Umbilical cord (tissue), 2 donors: ENCODE data around the gene CYBA. TPM values are rescaled to one million over a fixed set of nuclear protein-coding genes. Genes with fewer than 3 reads are reported as not detected.
"Not testable (repeated sequence)": the region's sequence is repeated elsewhere in the genome, so short reads cannot be mapped to it uniquely, and the experiment has no call there.

ENCODE experiments used
- DNase-seq: peaks from one replicate; pipeline ENCODE4 v3.0.0-alpha.2; 2015; ENCODE audit warnings: low spot score
- total RNA-seq: library from RNA; depleted of rRNA; stranded (reverse); fragments of >200 nt; gene quantifications from one replicate; pipeline ENCODE4 v1.2.3, GENCODE V29; 2014; ENCODE audit warnings: low replicate concordance; ENCODE audit not compliant: insufficient read depth

CYBA gene
- total RNA-seq, 1 donor from 2014 or later, result 70.3 TPM

DNA sequence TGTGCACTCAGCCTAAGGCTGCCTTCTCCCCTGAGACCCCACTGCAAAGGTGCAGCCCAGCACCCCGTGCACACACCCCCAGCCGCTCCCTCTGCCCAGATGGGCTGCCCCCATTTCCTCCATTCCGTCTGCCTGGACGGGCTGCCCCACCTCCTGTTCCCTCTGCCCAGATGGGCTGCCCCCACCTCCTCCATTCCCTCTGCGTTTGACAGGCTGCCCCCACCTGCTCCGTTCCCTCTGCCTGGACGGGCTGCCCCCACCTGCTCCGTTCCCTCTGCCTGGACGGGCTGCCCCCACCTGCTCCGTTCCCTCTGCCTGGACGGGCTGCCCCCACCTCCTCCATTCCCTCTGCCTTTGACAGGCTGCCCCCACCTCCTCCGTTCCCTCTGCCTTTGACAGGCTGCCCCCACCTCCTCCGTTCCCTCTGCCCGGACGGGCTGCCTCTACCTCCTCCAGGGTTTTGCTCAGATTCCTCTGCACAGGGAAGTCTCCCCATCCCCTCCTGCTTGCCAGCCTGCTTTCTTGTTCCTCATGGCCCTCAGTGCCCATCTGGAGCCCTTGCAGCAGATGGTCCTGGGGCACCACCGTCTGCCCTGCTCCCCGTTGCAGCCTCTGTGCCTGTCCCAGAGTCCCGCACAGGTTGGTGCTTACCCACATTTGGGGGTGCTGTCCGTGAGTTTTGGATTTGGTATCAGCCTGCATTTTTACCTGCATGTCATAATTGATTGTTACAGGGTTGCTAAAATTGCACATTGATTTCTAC, 35.9 kb downstream of the CYBA start:
- no peak for DNase-seq

DNA sequence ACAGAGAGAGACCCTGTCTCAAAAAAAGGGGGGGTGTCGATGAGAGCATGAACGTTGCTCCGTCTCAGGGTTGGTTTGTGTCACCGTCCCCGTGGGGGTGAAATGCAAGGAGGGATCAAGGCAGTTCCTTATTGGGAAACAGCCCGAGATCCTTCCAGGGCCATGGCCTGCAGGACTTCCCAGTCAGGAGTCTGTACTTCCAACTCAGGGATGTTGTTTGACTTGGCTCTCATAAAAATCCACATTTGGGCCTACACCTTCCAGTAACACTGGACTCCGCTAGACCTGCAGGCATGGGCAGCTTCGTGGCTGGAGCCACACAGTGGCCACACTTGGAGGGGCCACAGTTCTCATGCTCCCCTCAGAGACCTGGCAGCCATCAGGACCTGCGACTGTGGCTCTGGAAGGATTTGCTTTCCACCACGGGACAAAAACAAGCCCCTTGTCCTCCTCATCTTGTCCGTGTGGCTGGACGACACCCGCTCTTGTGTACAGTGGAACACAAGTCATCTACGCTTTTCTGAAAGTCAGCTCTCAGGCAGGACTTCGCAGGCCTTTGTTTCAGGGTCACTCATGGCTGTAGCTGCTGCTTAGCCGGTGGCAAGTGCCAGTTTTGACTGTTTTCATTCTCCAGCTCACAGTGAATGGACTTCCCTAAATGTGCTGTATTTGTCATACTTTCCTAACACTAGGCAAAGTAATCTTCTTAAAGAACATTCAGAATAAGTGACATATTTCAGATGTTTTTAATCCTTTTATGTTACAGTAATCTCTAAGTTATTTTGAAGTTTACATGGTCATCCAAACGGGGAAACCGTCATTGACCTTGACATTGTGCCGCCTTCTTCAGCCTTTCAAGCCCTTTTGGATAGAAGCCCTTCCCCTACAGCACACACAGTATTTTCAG, 36.7 kb downstream of the CYBA start:
- DNase-seq, result no peak

DNA sequence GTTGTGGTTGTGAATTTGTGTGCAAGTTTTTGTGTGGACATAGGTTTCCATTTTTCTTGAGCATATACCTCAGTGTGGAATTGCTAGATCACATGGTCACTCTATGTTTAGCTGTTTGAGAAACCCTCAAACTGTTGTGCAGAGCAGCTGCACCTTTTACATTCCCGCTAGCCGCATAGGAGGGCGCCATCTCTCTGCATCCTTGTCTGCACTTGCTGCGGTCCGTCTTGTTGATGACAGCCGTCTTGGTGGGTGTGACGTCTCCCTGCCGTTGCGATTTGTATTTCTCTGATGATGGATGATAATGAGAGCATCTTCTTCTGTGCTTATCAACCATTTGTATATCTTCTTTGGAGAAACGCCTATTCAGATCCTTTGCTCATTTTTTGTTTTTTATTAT, 37.6 kb downstream of the CYBA start:
- DNase-seq, result no peak

DNA sequence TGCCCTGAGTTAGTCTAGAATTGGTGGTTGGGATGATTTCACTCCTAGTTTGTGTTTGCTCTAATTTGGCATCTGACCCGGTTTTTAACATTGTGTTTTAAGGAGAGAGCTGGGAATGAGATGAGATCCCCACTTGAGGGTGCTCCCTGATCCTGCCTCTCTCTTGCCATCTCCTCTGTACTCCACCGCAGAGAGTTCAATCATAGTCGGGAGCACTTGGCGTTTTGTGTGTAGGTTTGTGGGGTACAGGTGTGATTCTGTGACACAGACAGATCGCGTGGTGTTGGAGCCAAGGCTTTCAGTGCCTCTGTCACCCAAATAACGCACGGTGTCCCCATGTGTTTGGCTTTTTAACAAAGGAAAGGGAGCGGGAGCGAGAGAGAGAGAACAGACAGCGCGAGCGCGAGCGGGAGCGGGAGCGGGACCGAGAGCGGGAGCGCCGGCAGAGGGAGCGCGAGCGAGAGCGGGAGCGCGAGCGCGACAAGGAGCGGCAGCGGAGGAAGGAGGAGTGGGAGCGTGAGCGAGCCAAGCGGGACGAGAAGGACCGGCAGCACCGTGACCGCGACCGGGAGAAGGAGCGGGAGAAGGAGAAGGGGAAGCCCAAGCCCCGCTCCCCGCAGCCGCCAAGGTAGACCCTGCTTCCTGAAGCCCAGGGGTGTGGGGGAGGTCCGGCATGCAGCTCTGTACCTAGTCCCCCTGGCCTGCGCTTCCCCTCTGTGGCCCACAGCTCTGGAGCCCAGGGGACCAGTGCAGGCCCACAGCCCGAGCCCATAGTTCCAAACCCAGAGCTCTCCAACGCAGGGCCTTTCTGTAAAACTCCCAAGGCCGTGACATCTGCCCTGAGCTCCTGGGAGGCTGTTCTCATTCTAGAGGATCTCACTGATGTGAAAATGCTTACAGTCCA, 39.7 kb downstream of the CYBA start:
- no peak for DNase-seq

DNA sequence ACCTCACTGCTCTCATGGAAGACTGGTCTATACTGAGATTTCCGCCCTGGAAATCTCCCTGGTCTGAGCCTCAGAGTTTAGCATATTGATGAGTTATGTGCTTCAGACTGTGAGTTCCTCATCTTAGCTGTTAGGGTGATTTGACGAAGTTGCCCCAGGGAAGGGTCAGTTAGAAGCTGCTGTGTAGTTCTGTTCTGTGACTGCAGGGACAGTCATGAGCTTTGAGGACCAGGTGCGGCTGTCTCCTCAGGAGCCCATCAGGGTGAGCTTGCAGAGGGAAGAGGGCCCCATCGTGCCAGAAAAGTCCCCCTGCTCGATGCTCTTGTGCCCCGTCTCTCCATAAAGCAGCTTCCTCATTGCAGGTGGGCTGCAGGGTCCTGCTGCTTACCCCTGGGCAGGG, 40.8 kb downstream of the CYBA start:
- no peak for DNase-seq

DNA sequence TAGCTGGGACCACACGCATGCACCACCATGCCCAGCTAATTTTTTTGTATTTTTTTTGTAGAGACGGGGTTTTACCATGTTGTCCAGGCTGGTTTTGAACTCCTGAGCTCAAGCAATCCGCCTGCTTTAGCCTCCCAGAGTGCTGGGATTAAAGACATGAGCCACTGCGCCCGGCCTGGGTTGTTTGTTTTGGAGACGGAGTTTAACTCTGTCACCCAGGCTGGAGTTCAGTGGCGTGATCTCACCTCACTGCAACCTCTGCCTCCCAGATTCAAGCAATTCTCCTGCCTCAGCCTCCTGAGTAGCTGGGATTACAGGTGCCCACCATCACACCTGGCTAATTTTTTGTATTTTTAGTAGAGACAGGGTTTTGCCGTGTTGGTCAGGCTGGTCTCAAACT, 41.4 kb downstream of the CYBA start:
- not testable (repeated sequence) for DNase-seq

DNA sequence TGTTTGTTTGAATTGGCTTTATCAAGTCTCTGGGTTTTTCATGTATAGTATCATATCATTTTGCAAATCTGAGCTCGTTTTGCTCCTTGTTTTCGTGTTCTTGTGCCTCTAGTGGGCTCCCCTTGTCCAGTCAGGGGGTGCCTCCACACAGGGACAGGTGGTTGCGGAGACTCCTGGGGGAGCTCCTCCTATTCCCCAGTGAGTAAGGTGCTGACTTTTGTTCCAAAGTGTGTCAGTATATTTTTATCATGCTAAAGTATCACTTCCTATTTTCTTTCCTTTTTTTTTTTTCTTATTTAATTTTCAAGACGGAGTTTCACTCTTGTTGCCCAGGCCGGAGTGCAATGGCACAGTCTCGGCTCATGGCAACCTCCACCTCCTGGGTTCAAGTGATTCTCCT, 42.8 kb downstream of the CYBA start:
- DNase-seq, result no peak

DNA sequence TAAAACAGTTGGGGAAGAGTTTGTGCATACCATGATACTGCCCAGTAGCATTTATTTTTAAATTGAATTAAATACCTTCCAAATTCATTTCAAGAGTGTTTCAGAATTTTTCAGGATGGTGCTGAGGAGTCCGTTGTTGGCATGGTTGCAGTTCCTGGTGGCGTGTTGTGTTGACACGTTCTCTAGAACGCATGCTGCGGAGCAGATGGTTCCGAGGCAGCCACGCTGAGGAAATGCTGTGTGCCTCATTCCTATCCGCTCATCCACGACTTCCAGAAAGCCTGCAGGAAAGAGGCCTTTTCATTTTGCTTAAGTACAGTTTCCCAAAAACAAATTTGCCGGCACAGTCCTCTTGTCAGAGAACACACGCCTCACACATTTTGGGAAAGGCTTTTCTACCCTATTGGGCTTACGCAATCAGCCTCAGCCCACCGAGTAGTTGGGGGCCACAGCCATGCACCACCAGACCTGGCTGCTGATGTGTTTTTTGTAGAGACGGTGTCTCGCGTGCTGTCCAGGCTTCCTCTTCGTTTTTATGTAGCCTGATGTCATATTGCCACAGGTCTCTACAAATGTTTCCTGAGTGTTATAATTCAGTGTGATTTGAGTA, 44.6 kb downstream of the CYBA start:
- no peak for DNase-seq

DNA sequence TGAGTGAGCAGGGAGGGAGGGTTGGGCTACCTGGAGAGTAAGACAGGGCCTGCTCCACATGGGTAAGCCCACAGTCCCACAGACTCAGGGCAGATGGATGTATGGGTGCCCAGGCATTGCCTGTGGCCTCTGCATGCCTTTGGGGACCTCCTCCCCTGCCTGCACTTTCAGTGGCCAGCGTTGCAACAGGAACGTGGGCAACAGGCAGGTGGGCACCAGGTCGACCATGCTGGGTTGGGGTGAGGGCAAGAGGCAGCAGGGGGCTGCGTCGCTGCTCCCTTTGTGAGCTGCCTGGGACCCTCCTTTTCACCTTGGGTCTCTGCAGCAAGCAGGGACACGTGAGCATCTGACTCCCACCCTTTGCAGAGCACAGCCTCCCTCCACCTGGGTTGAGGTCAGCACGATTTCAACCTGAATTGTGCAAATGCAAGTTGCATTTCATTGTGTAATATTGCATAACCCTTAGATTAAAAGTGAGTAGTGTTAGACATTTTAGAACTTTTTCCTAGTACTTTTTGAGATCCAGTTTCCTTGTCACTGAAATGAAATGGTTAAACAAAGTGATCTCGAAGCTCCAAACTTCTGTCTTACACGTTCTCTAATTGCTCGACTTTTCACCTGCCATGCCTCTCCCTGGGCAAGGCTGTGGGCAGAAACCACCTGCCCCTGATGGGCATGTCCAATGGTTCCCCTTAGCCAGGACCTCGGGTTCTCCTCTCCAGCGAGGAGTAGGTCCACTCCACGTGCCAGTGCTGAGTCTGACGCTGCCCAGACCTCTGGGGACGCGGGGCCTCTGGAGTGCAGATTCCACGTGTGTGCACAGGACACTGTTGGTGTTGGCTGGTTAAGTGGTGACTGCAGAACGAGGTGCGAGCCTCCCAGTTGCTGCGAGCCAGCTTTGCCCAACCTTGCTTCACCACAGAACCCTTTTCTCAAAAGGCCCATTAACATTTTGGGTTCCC, 45.4 kb downstream of the CYBA start:
- no peak for DNase-seq

DNA sequence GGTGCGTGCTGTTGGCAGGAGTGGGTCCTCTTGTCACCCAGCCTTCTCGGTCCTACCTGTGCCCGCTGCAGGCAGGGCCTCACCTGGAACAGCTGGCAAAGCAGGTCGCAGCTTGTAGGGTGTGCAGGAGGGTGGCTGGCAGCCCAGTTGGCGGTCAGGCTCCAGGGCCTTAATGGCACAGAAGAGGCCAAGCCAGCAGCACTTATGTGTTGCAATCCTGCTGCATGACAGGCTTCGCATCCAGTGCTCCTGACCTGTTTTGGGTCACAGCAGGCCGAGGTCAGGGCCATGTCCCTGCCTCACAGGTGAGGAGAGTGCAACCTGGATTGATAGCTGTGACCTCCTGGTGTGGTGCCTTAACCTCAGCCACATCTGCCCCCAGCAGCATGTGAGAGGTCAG, 48.8 kb downstream of the CYBA start:
- DNase-seq, result no peak

DNA sequence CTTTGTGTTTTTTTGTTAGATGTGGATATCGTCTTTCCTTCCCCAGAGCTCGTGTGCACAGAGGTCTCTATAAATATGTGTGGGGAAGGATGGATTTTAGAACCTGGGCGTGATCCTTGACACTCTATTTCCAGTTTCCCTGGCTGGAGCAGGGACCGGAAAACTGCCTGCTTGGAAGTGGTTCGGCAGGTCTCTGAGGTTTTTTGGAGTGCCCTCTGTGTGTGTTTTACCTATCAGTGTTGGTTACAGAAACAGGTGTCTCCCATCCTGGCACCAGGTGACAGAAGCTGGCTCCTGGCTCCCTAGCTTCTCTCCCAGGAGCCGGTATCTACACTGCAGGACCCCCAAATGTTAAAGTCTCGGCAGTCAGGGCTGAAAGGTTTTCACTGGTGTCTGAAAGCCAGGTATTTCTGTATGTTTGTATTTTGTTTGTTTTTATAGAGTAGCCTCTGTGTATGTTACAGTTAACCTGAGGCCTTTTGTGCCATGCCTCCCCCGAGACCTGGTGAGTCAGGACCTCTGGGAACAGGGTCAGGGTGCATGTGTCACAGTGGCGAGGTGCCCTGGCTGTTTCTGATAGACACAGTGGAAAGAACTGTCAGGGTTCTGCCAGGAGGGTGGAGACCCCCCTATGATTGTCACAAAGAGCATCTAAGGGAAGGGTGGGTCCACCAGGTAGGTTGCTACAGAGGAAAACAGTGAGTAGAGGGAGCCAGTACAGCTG, 49.4 kb downstream of the CYBA start:
- no peak for DNase-seq

DNA sequence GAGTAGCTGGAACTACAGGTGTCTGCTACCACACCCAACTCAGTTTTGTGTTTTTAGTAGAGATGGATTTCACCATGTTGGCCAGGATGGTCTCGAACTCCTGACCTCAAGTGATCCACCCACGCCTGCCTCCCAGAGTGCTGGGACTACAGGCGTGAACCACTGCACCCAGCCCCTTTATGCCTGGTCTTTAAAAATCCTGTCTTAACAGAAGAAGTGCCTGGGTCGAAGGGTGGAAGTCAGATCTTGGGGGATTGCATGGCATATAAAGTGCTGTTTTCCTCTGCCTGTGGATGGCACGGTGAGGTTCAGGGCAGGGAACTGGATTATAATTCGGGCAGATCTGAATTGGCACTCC, 50.3 kb downstream of the CYBA start:
- no peak for DNase-seq

DNA sequence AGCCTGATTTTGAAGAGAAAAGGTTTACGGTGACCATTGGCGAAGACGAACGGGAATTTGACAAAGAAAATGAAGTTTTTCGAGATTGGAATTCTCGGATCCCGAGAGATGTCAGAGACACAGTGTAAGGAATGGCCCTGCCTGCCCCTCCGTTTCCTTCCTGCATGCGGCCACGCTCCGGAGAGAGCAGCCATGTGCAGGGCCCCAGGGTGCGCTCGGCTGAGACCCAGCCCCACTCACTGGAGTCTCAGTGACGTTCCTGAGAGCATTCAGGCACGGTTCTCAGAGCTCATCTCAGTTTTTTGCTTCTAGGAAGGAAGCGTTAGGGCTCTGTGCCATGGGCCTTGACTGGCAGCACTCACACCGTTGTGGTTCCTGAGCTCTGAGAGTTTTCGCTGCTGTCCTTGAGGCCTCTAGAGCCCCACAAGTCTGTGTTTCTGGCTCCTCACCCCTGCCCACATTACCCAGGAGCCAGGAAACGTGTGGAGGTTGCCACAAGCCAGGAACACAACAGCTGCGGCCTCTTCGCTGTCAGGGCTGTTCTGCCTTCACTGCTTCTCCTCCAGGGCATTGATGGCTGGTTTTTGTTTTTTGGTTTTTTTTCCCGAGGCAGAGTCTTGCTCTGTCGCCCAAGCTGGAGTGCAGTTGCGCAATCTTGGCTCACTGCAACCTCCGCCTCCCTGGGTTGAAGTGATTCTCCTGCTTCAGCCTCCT, 50.9 kb downstream of the CYBA start:
- DNase-seq, result no peak

DNA sequence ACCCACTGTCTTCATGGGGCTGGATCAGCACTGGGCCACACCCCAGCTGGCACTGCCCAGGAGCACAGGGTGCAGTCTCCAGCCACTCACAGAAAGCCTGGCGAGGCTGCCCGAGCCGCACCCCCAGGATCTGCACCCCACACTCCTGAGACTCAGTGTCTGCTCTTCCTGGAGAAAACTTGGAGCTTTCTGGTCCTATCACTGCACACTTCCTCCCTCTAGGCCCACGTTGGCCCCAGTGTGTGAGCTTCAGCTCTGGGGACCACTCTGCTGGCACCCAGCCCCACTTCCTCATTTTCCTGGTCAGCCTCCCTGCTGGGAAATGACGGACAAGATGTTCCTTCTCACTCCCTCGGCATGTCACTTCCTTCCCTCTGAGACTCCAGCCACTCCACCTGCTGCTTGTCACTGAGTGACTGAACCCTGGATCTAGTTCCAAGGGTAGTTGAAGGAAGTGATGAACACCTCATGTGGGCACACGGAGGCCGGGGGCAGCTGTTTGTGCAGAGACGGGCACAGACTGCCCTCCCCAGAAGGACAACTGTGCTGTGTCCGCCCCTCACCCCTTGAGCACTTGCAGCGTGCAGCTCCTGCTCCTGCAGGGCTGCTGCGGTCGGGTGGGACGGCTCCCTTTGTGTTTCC, 51.6 kb downstream of the CYBA start:
- DNase-seq, result peak; percentile 44

DNA sequence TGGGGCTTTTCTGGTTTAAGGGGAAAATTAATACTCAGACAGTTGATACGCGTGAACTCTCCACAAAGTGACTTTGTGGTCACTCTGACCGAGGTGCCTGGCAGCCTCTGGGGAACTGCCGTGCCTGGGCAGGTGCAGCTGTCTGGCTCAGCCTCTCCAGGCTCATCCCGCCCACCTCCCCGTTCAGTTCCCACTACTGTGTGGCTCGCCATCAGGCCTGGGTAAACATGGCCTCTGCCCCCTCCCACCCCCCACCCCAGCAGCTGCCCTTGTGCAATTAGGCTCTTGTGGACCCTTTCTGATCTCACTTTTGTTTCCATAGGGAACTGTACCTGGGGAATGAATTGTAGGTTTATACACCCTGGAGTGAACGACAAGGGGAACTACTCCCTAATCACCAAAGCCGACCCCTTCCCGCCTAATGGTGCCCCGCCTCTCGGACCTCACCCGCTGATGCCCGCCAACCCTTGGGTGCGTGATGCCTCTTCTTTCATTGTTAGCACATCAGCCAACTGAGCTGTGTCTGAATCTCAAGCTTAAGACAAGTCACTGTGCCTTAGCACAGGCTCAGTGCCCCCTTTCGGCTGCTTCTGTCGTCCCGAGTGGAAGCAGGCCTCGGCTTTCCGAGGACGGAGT, 52.9 kb downstream of the CYBA start:
- DNase-seq, result no peak

DNA sequence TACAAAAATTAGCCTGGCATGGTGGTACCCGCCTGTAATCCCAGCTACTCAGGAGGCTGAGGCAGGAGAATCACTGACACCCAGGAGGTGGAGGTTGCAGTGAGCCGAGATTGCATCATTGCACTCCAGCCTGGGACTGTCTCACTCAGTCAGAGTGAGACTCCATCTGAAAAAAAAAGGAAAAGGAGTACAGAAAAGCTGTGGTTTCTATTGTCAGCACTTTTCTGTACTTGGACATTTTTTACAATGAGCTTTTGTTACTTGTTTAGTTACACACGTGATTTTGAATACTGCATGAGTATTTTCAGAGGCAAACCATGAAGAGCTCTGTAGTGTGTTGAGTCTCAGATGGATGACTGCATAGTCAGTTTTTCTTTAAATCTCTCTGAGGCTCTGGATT, 54.4 kb downstream of the CYBA start:
- peak; percentile 7 for DNase-seq

DNA sequence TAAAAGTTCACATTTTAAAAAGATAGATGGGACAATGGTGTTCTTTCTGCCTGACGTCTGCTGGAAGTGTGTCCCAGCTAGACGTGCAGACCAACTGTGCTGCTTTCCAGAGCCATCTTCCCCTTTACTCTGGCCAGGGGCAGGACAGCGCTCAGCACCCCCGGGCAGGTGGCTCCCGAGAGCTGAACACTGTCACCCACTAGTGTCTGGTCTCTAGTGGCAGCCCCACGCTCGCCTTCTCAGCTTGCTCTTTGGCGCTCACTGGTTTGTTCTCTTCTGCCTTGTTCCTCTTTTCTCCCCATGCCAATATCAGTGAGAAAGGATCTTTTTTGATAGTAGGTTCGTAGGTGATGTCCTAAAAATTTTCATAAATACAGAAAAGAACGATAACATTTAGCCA, 54.9 kb downstream of the CYBA start:
- no peak for DNase-seq

DNA sequence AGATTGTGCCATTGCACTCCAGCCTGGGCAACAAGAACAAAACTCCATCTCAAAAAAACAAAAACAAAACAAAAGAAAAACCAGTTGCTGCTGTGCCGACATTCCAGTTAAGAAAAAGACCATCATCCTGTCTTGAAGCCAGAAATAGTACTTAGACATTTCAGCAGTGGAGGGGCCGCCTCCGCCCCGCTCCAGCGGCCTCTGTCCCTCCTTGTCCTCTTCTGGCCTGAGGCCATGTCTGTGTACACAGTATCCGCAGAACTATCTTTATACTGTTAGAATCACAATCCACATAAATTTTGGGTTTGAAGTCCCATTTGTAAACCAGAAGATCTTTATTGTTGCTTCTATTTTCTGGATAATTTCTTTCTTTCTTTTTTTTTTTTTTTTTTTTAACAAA, 55.8 kb downstream of the CYBA start:
- DNase-seq, result no peak
